Epithelial cell of esophagus (primary cell): ENCODE results near the gene FSTL5.
A peak's percentile ranks its signal among the peaks of the same experiment; 100 is the strongest.

Experiments used
- DNase-seq: peaks from one replicate; pipeline ENCODE4 v3.0.0; 2010; ENCODE audit warnings: low read depth
- H3K4me3 ChIP-seq: 2 replicates; pipeline ENCODE4 v1.5.1; 2011; ENCODE audit warnings: mild to moderate bottlenecking, low read length, control low read depth
- CTCF ChIP-seq: IDR thresholded peaks from 2 replicates; pipeline ENCODE4 v1.5.1; 2011; ENCODE audit warnings: low read depth, mild to moderate bottlenecking, low read length, control low read depth, inconsistent platforms; ENCODE audit not compliant: insufficient read depth; ENCODE audit errors: missing control alignments

FSTL5 gene

DNA sequence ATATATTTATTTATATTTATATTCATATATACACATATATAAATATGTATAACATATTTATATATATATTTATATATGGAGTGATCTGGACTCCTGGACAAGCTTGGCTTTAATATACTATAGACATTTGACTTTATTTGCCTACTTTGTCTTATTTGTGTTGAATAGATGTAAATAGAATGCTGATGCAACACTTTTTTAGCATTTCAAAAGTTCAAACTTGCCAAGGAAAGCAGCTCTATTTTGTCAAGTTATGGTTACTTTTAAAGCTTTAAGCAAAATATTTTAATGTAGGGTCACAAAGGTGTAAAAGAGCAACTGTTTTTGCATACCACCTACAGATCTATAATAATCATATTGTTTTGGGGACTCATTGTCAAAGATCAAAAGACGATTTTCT lies 61.1 kb downstream of the FSTL5 start:
- no peak for DNase-seq
- no peak for TF ChIP-seq CTCF

GRCh38 chr4:162101337-162101736 lies 62.5 kb downstream of the FSTL5 start:
- no peak for TF ChIP-seq CTCF
- H3K4me3 ChIP-seq, result no peak overlapping the region
- DNase-seq, result no peak

More for the DNA sequence above, 61.1 kb downstream of the FSTL5 start:
- no peak overlapping the region for H3K4me3 ChIP-seq

GRCh38 chr4:162075726-162076125 lies 88.1 kb downstream of the FSTL5 start:
- no peak overlapping the region for H3K4me3 ChIP-seq
- peak; percentile 33 for DNase-seq
- TF ChIP-seq CTCF, result no peak

GRCh38 chr4:162061214-162061613 lies 102.6 kb downstream of the FSTL5 start:
- peak; percentile 31 for DNase-seq
- H3K4me3 ChIP-seq, result no peak overlapping the region
- no peak for TF ChIP-seq CTCF

GRCh38 chr4:162059656-162060055 lies 104.1 kb downstream of the FSTL5 start:
- DNase-seq, result no peak
- H3K4me3 ChIP-seq, result no peak overlapping the region
- TF ChIP-seq CTCF, result no peak

DNA sequence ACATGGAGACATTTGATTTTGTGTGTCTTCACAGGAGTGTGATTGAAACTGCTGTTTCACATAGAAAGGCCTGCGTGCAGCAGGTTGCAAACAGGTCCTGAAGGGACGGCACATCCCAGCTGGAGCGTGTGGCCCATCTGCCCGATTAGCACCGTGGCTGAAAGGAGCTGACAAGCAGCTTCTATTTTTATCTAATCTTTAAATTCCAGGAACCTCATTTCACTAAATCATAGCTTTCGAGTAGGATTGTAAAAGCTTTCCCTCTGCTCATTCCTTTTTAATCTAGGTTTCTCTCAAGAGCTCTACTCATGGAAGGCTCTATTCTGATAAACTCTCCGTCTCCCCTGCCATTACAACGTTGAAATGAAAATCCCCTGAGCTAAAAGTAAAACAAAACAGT lies 106.8 kb downstream of the FSTL5 start:
- TF ChIP-seq CTCF, result no peak
- no peak for DNase-seq
- H3K4me3 ChIP-seq, result no peak overlapping the region

- TF ChIP-seq CTCF, result no peak
- no peak for DNase-seq
- no peak overlapping the region for H3K4me3 ChIP-seq
Observed at GRCh38 chr4:162046135-162046534, 117.7 kb downstream of the FSTL5 start.
